ENCODE results near the gene PGLYRP4.

The PGLYRP4 gene

GRCh38 chr1:153375511-153375910 lies 26.9 kb upstream of the PGLYRP4 start, which contains the start of gene S100A12:
Gene S100A12 (minus strand): TSS chr1:153375621. CDS start chr1:153374592, 1,029 bp downstream.
- peak; percentile 62 for DNase-seq (ENCODE audit: low spot score)

GRCh38 chr1:153374071-153374470 lies 25.4 kb upstream of the PGLYRP4 start:
- DNase-seq (ENCODE audit: low spot score) = no peak

- no peak for DNase-seq (ENCODE audit: low spot score)
Observed at GRCh38 chr1:153372571-153372970, 23.9 kb upstream of the PGLYRP4 start.

GRCh38 chr1:153371231-153371630 lies 22.6 kb upstream of the PGLYRP4 start:
- DNase-seq (ENCODE audit: low spot score) = no peak

- DNase-seq (ENCODE audit: low spot score) = no peak
Observed at GRCh38 chr1:153370146-153370545, 21.5 kb upstream of the PGLYRP4 start.

GRCh38 chr1:153368495-153368894 lies 19.9 kb upstream of the PGLYRP4 start:
- no peak for DNase-seq (ENCODE audit: low spot score)

- DNase-seq (ENCODE audit: low spot score) = no peak
Observed at GRCh38 chr1:153367090-153367489, 18.4 kb upstream of the PGLYRP4 start.

GRCh38 chr1:153366261-153366660 lies 17.6 kb upstream of the PGLYRP4 start:
- DNase-seq (ENCODE audit: low spot score) = no peak

GRCh38 chr1:153365696-153366095 lies 17.1 kb upstream of the PGLYRP4 start:
- no peak for DNase-seq (ENCODE audit: low spot score)

- no peak for DNase-seq (ENCODE audit: low spot score)
Observed at GRCh38 chr1:153364766-153365666, 16.4 kb upstream of the PGLYRP4 start.

- DNase-seq (ENCODE audit: low spot score) = no peak
Observed at GRCh38 chr1:153364156-153364555, 15.5 kb upstream of the PGLYRP4 start.

- DNase-seq (ENCODE audit: low spot score) = no peak
Observed at GRCh38 chr1:153363641-153364040, 15.0 kb upstream of the PGLYRP4 start.

- no peak for DNase-seq (ENCODE audit: low spot score)
Observed at GRCh38 chr1:153362187-153362775, 13.6 kb upstream of the PGLYRP4 start.

GRCh38 chr1:153361480-153362109 lies 13.0 kb upstream of the PGLYRP4 start:
- DNase-seq (ENCODE audit: low spot score) = no peak

GRCh38 chr1:153360592-153361479 lies 12.2 kb upstream of the PGLYRP4 start:
- no peak for DNase-seq (ENCODE audit: low spot score)

- no peak for DNase-seq (ENCODE audit: low spot score)
Observed at GRCh38 chr1:153360190-153360589, 11.5 kb upstream of the PGLYRP4 start.

GRCh38 chr1:153359241-153359640 lies 10.6 kb upstream of the PGLYRP4 start:
- no peak for DNase-seq (ENCODE audit: low spot score)

GRCh38 chr1:153358691-153358975 lies 10.0 kb upstream of the PGLYRP4 start:
- DNase-seq (ENCODE audit: low spot score) = no peak

- no peak for DNase-seq (ENCODE audit: low spot score)
Observed at GRCh38 chr1:153357853-153358690, 9.4 kb upstream of the PGLYRP4 start, which contains the start of gene S100A9. Gene S100A9 (plus strand): TSS chr1:153357854. CDS start chr1:153358284, 430 bp downstream.

- DNase-seq (ENCODE audit: low spot score) = no peak
Observed at GRCh38 chr1:153357076-153357852, 8.6 kb upstream of the PGLYRP4 start.

Measured in AG20443 (cell line).